WTC11 (cell line): ENCODE measurements around the gene STAB2. TPM values are rescaled to one million over a fixed set of nuclear protein-coding genes. Genes with fewer than 3 reads are reported as not detected.

Experiments
- ATAC-seq: fragments of 200-7000 bp; cut with Tn5 transposase; 2 replicates; pipeline ENCODE4 v1.10.0; 2021; ENCODE audit warnings: mild to moderate bottlenecking, moderate library complexity
- CTCF ChIA-PET: fragments of 300-600 bp; sonication (Branson Sonifier 250); formaldehyde crosslinking; loops from one replicate; lab custom pipeline; 2021; ENCODE audit warnings: antibody characterized with exemption; lab: Charles Lee
- POLR2A ChIA-PET: fragments of 350-600 bp; sonication (Branson Sonifier 250); formaldehyde crosslinking; loops from one replicate; lab custom pipeline; 2021; ENCODE audit warnings: antibody characterized with exemption; lab: Charles Lee
- DNase-seq: peaks from one replicate; pipeline ENCODE4 v3.0.0; 2021; ENCODE audit warnings: low spot score
- H3K27ac Mint-ChIP-seq: 2 replicates; pipeline ENCODE4 v1.8.0; 2021; ENCODE audit warnings: mixed read lengths
- H3K27me3 Mint-ChIP-seq: 2 replicates; pipeline ENCODE4 v1.8.0; 2021; ENCODE audit warnings: low read depth, mild to moderate bottlenecking, moderate library complexity, mixed read lengths
- H3K36me3 Mint-ChIP-seq: 2 replicates; pipeline ENCODE4 v1.8.0; 2021; ENCODE audit warnings: mixed read lengths
- H3K4me1 Mint-ChIP-seq: 2 replicates; pipeline ENCODE4 v1.8.0; 2022; ENCODE audit warnings: mixed read lengths
- H3K4me3 Mint-ChIP-seq: 2 replicates; pipeline ENCODE4 v1.8.0; 2021; ENCODE audit warnings: mild to moderate bottlenecking, moderate library complexity, mixed read lengths
- H3K9me3 Mint-ChIP-seq: 2 replicates; pipeline ENCODE4 v1.8.0; 2021; ENCODE audit warnings: mixed read lengths
- ETV6 ChIP-seq: sonication (generic); formaldehyde crosslinking; IDR thresholded peaks from 2 replicates; pipeline ENCODE4 v1.8.1; 2022; ENCODE audit warnings: mild to moderate bottlenecking, missing genetic modification reagents
- FOXK1 ChIP-seq: sonication (generic); formaldehyde crosslinking; IDR thresholded peaks from 2 replicates; pipeline ENCODE4 v1.8.0; 2022; ENCODE audit warnings: mild to moderate bottlenecking, moderate library complexity, missing genetic modification reagents
- HMGA2 ChIP-seq: fragments of 250-450 bp; sonication (Bioruptor Pico); IDR thresholded peaks from 2 replicates; pipeline ENCODE4 v1.4.0; 2021; ENCODE audit warnings: mild to moderate bottlenecking, moderate library complexity
- KAT7 ChIP-seq: sonication (generic); formaldehyde crosslinking; IDR thresholded peaks from 2 replicates; pipeline ENCODE4 v1.8.1; 2023; ENCODE audit warnings: missing genetic modification reagents, mild to moderate bottlenecking, borderline replicate concordance
- NFATC4 ChIP-seq: fragments of 250-450 bp; sonication (Bioruptor Pico); IDR thresholded peaks from 2 replicates; pipeline ENCODE4 v1.9.0; 2021; ENCODE audit warnings: mild to moderate bottlenecking
- RORB ChIP-seq: fragments of 250-450 bp; sonication (Bioruptor Pico); IDR thresholded peaks from 2 replicates; pipeline ENCODE4 v1.9.0; 2021; ENCODE audit warnings: mild to moderate bottlenecking
- SMAD3 ChIP-seq: sonication (generic); formaldehyde crosslinking; IDR thresholded peaks from 2 replicates; pipeline ENCODE4 v1.8.0; 2022; ENCODE audit warnings: missing genetic modification reagents, mild to moderate bottlenecking, borderline replicate concordance
- SOX15 ChIP-seq: fragments of 250-450 bp; sonication (Bioruptor Pico); IDR thresholded peaks from 2 replicates; pipeline ENCODE4 v1.9.0; 2021; ENCODE audit warnings: mild to moderate bottlenecking
- SP1 ChIP-seq: sonication (generic); formaldehyde crosslinking; conservative IDR thresholded peaks from 2 replicates; pipeline ENCODE4 v1.8.1; 2022; ENCODE audit warnings: missing genetic modification reagents
- ZBTB21 ChIP-seq: sonication (generic); formaldehyde crosslinking; IDR thresholded peaks from 2 replicates; pipeline ENCODE4 v1.8.1; 2023; ENCODE audit warnings: mild to moderate bottlenecking, missing genetic modification reagents, borderline replicate concordance
- ZNF121 ChIP-seq: sonication (generic); formaldehyde crosslinking; IDR thresholded peaks from 2 replicates; pipeline ENCODE4 v1.8.0; 2023; ENCODE audit warnings: missing genetic modification reagents
- ZNF396 ChIP-seq: fragments of 250-450 bp; sonication (Bioruptor Pico); IDR thresholded peaks from 2 replicates; pipeline ENCODE4 v1.8.0; 2021; ENCODE audit warnings: mild to moderate bottlenecking, moderate library complexity, borderline replicate concordance
- ZNF423 ChIP-seq: fragments of 250-450 bp; sonication (Bioruptor Pico); IDR thresholded peaks from 2 replicates; pipeline ENCODE4 v2.1.2; 2022; ENCODE audit warnings: mild to moderate bottlenecking, moderate library complexity
- total RNA-seq: library from RNA; stranded (reverse); gene quantifications from 3 replicates; pipeline ENCODE4 v1.2.3, GENCODE V29; 2021
- TF ChIP-seq, protein P1 (sequence below): sonication (generic); formaldehyde crosslinking; IDR thresholded peaks from 2 replicates; pipeline ENCODE4 v1.8.1; 2023; ENCODE audit warnings: mild to moderate bottlenecking, missing genetic modification reagents, borderline replicate concordance
- TF ChIP-seq, protein P2 (sequence below): sonication (generic); formaldehyde crosslinking; IDR thresholded peaks from 2 replicates; pipeline ENCODE4 v1.8.1; 2022; ENCODE audit warnings: mild to moderate bottlenecking, moderate library complexity, missing genetic modification reagents
- TF ChIP-seq, protein P3 (sequence below): sonication (generic); formaldehyde crosslinking; IDR thresholded peaks from 2 replicates; pipeline ENCODE4 v1.8.1; 2023; ENCODE audit warnings: mild to moderate bottlenecking, missing genetic modification reagents
- TF ChIP-seq, protein P4 (sequence below): sonication (generic); formaldehyde crosslinking; IDR thresholded peaks from 2 replicates; pipeline ENCODE4 v1.8.1; 2023; ENCODE audit warnings: mild to moderate bottlenecking, missing genetic modification reagents
- TF ChIP-seq, protein P5 (sequence below): fragments of 250-450 bp; sonication (Bioruptor Pico); IDR thresholded peaks from 2 replicates; pipeline ENCODE4 v2.1.2; 2022; ENCODE audit warnings: mild to moderate bottlenecking, moderate library complexity
- TF ChIP-seq, protein P6 (sequence below): sonication (generic); formaldehyde crosslinking; IDR thresholded peaks from 2 replicates; pipeline ENCODE4 v1.8.1; 2022; ENCODE audit warnings: low read depth, mild to moderate bottlenecking, moderate library complexity, missing genetic modification reagents, borderline replicate concordance

Gene STAB2
- total RNA-seq, 1 experiment from 2014 or later: 0.48 TPM

DNA sequence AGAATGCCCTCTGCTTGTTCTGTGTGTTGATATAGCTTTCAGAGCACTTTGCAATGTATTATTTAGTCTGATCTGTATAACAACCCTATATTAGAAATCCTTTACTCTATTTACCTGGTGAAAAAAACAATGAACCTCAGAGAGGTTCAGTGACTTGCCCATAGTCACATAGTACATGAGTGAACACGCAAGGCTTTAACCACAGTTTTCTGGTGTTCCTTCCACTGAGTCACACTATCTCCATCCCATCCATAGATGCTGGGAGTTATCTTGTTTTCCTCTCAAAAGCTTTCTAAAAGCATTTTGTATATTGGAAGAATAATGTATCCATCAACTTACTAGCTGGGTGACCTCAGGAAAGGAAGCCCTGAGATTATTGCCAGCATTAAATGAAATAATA lies 149.5 kb downstream of the STAB2 start (continued):
- TF ChIP-seq, protein P1, sequence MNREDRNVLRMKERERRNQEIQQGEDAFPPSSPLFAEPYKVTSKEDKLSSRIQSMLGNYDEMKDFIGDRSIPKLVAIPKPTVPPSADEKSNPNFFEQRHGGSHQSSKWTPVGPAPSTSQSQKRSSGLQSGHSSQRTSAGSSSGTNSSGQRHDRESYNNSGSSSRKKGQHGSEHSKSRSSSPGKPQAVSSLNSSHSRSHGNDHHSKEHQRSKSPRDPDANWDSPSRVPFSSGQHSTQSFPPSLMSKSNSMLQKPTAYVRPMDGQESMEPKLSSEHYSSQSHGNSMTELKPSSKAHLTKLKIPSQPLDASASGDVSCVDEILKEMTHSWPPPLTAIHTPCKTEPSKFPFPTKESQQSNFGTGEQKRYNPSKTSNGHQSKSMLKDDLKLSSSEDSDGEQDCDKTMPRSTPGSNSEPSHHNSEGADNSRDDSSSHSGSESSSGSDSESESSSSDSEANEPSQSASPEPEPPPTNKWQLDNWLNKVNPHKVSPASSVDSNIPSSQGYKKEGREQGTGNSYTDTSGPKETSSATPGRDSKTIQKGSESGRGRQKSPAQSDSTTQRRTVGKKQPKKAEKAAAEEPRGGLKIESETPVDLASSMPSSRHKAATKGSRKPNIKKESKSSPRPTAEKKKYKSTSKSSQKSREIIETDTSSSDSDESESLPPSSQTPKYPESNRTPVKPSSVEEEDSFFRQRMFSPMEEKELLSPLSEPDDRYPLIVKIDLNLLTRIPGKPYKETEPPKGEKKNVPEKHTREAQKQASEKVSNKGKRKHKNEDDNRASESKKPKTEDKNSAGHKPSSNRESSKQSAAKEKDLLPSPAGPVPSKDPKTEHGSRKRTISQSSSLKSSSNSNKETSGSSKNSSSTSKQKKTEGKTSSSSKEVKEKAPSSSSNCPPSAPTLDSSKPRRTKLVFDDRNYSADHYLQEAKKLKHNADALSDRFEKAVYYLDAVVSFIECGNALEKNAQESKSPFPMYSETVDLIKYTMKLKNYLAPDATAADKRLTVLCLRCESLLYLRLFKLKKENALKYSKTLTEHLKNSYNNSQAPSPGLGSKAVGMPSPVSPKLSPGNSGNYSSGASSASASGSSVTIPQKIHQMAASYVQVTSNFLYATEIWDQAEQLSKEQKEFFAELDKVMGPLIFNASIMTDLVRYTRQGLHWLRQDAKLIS (CRISPR knock-in tag): no peak
- no peak for TF ChIP-seq ZNF396 (CRISPR knock-in tag)
- no peak for TF ChIP-seq KAT7 (CRISPR knock-in tag)
- TF ChIP-seq ETV6 (CRISPR knock-in tag): no peak
- no peak for TF ChIP-seq SOX15 (CRISPR knock-in tag)
- TF ChIP-seq NFATC4: no peak
- TF ChIP-seq, protein P2, sequence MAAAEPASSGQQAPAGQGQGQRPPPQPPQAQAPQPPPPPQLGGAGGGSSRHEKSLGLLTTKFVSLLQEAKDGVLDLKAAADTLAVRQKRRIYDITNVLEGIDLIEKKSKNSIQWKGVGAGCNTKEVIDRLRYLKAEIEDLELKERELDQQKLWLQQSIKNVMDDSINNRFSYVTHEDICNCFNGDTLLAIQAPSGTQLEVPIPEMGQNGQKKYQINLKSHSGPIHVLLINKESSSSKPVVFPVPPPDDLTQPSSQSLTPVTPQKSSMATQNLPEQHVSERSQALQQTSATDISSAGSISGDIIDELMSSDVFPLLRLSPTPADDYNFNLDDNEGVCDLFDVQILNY (CRISPR knock-in tag): no peak

DNA sequence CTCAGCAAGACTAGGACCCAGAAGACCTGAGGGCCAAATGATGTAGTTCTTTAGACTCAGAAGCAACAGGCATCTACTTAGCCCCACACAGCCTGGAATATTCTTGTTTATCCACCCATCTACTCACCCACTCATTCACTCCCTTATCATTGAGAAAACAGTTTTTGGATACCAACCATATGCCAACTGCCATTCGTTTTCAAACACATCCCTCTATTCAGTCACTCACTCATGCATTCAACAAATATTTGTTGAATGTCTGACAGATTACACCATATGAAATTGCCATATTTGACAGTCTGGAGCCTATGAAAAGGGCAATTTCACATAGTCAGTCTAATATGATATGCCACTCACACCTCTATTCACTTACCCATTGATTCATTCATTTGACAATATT lies 150.8 kb downstream of the STAB2 start:
- H3K27ac Mint-ChIP-seq: no peak overlapping the region
- no peaks in the 10 kb centered on the region; the same call in none of the 2 replicates for H3K27me3 Mint-ChIP-seq
- ChIA-PET POLR2A (no interaction called here), CTCF (interaction anchor here (0.7 kb wide), 1 partner anchor 111 kb away, joined by 3 read pairs; no protein-coding TSS in a partner anchor)
- DNase-seq (no peak), ATAC-seq (no peak)
- no peaks in the 10 kb centered on the region for H3K4me1 Mint-ChIP-seq
- TF ChIP-seq FOXK1 (CRISPR knock-in tag) (no peak), SP1 (no peak), SMAD3 (CRISPR knock-in tag) (no peak), ZBTB21 (CRISPR knock-in tag) (no peak), ZNF423 (CRISPR knock-in tag) (no peak), HMGA2 (CRISPR knock-in tag) (no peak), RORB (CRISPR knock-in tag) (no peak), ZNF121 (CRISPR knock-in tag) (no peak)
- TF ChIP-seq, protein P3, sequence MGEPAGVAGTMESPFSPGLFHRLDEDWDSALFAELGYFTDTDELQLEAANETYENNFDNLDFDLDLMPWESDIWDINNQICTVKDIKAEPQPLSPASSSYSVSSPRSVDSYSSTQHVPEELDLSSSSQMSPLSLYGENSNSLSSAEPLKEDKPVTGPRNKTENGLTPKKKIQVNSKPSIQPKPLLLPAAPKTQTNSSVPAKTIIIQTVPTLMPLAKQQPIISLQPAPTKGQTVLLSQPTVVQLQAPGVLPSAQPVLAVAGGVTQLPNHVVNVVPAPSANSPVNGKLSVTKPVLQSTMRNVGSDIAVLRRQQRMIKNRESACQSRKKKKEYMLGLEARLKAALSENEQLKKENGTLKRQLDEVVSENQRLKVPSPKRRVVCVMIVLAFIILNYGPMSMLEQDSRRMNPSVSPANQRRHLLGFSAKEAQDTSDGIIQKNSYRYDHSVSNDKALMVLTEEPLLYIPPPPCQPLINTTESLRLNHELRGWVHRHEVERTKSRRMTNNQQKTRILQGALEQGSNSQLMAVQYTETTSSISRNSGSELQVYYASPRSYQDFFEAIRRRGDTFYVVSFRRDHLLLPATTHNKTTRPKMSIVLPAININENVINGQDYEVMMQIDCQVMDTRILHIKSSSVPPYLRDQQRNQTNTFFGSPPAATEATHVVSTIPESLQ: no peak
- TF ChIP-seq, protein P1 (CRISPR knock-in tag): no peak
- TF ChIP-seq, protein P2 (CRISPR knock-in tag): no peak
- TF ChIP-seq, protein P4, sequence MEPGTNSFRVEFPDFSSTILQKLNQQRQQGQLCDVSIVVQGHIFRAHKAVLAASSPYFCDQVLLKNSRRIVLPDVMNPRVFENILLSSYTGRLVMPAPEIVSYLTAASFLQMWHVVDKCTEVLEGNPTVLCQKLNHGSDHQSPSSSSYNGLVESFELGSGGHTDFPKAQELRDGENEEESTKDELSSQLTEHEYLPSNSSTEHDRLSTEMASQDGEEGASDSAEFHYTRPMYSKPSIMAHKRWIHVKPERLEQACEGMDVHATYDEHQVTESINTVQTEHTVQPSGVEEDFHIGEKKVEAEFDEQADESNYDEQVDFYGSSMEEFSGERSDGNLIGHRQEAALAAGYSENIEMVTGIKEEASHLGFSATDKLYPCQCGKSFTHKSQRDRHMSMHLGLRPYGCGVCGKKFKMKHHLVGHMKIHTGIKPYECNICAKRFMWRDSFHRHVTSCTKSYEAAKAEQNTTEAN (CRISPR knock-in tag): no peak
- TF ChIP-seq, protein P5, sequence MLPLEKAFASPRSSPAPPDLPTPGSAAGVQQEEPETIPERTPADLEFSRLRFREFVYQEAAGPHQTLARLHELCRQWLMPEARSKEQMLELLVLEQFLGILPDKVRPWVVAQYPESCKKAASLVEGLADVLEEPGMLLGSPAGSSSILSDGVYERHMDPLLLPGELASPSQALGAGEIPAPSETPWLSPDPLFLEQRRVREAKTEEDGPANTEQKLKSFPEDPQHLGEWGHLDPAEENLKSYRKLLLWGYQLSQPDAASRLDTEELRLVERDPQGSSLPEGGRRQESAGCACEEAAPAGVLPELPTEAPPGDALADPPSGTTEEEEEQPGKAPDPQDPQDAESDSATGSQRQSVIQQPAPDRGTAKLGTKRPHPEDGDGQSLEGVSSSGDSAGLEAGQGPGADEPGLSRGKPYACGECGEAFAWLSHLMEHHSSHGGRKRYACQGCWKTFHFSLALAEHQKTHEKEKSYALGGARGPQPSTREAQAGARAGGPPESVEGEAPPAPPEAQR (CRISPR knock-in tag): no peak
- TF ChIP-seq, protein P6, sequence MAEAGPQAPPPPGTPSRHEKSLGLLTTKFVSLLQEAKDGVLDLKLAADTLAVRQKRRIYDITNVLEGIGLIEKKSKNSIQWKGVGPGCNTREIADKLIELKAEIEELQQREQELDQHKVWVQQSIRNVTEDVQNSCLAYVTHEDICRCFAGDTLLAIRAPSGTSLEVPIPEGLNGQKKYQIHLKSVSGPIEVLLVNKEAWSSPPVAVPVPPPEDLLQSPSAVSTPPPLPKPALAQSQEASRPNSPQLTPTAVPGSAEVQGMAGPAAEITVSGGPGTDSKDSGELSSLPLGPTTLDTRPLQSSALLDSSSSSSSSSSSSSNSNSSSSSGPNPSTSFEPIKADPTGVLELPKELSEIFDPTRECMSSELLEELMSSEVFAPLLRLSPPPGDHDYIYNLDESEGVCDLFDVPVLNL (CRISPR knock-in tag): no peak
- no peak overlapping the region for H3K4me3 Mint-ChIP-seq
- H3K36me3 Mint-ChIP-seq: no peaks in the 10 kb centered on the region
- peaks cover 6% of the 10 kb centered on the region for H3K9me3 Mint-ChIP-seq
